ENCODE measurements around the gene ACR. TPM values are rescaled to one million over a fixed set of nuclear protein-coding genes. Genes with fewer than 3 reads are reported as not detected.

ACR gene
- total and polyA plus RNA-seq, 2 of the 4 experiments (the other 2 are of a cell fraction): not detected

- POLR2A ChIA-PET (ENCODE audit: unreplicated experiment): no interaction called here
- H3K9ac ChIP-seq (ENCODE audit: low read depth, low read length): no peak overlapping the region
Measured at GRCh38 chr22:50738649-50739227, 734 bp downstream of the ACR start.

More at GRCh38 chr22:50738649-50739227, 734 bp downstream of the ACR start:
- Histone ChIP-seq H3K36me3 (ENCODE audit: control insufficient read depth, insufficient read depth, low read length) (no peaks in the 10 kb centered on the region), H3K4me2 (ENCODE audit: low read depth, low read length) (no peak overlapping the region), H3K4me3 (ENCODE audit: insufficient read depth, low read depth, low read length) (no peak overlapping the region), H2AK9ac (replicated peaks; ENCODE audit: low read depth, low read length, poor library complexity) (no peak overlapping the region), H3K79me1 (ENCODE audit: low read depth in 1 of 2, low read length in 2 of 2) (no peaks in the 10 kb centered on the region), H3K4ac (ENCODE audit: low read depth, low read length) (no peak overlapping the region), H4K91ac (ENCODE audit: insufficient read depth, low read depth, low read length) (no peak overlapping the region), H3K14ac (replicated peaks; ENCODE audit: low read depth, low read length) (no peak overlapping the region), H3K9me1 (ENCODE audit: insufficient read depth, low read length) (no peaks in the 10 kb centered on the region), H3K4me1 (ENCODE audit: control insufficient read depth, insufficient read depth, low read length) (peaks cover 2% of the 10 kb centered on the region; the same call in 1 of the 2 replicates), H2BK20ac (ENCODE audit: low read depth, low read length) (no peak overlapping the region), H2AK5ac (ENCODE audit: low read depth, low read length) (no peak overlapping the region), H2BK15ac (ENCODE audit: low read depth, low read length) (no peak overlapping the region), H4K20me1 (ENCODE audit: insufficient read depth, low read length) (no peaks in the 10 kb centered on the region), H2BK5ac (ENCODE audit: low read depth, low read length, poor library complexity, severe bottlenecking) (no peak overlapping the region), H3K18ac (ENCODE audit: low read depth, low read length) (no peak overlapping the region), H2BK120ac (ENCODE audit: low read depth, low read length) (no peak overlapping the region), H3K27ac (ENCODE audit: insufficient read depth, low read length) (no peak overlapping the region), H2AFZ (replicated peaks; ENCODE audit: low read length, poor library complexity) (no peak overlapping the region), H3K23ac (ENCODE audit: low read depth, low read length) (no peak overlapping the region), H4K5ac (ENCODE audit: low read depth, low read length) (no peak overlapping the region), H3K56ac (ENCODE audit: extremely low read depth, insufficient read depth, low read length) (no peak overlapping the region), H3K9me3 (ENCODE audit: control insufficient read depth, insufficient read depth, low read length) (no peaks in the 10 kb centered on the region), H4K8ac (ENCODE audit: low read depth in 2 of 2, low read length in 2 of 2) (no peak overlapping the region), H3K27me3 (ENCODE audit: control insufficient read depth, insufficient read depth, low read length) (peaks cover 32% of the 10 kb centered on the region)
- CTCF ChIA-PET: no interaction called here
- DNase-seq: no peak
- BruUV-seq (replicated peaks): no TSS peak
- dilution Hi-C loops (cut with HindIII; ENCODE audit: low sequenced_read_pairs, unreplicated experiment): no loop called here
- intact Hi-C loops (cut with micrococcal nuclease): no loop called here
- 55% methylated on average over 3 of the region's 10 CpGs; no CpG with 5 or more reads in 1 of the 2 experiments for WGBS, 2 experiments (ENCODE audit: extremely low coverage in 2 of 2, insufficient read length in 1 of 2)
- TF ChIP-seq, protein P1, sequence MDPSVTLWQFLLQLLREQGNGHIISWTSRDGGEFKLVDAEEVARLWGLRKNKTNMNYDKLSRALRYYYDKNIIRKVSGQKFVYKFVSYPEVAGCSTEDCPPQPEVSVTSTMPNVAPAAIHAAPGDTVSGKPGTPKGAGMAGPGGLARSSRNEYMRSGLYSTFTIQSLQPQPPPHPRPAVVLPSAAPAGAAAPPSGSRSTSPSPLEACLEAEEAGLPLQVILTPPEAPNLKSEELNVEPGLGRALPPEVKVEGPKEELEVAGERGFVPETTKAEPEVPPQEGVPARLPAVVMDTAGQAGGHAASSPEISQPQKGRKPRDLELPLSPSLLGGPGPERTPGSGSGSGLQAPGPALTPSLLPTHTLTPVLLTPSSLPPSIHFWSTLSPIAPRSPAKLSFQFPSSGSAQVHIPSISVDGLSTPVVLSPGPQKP (IDR thresholded peaks at IDR 0.05; ENCODE audit: borderline replicate concordance, low read depth, low read length): no peak
- TF ChIP-seq, protein P2, sequence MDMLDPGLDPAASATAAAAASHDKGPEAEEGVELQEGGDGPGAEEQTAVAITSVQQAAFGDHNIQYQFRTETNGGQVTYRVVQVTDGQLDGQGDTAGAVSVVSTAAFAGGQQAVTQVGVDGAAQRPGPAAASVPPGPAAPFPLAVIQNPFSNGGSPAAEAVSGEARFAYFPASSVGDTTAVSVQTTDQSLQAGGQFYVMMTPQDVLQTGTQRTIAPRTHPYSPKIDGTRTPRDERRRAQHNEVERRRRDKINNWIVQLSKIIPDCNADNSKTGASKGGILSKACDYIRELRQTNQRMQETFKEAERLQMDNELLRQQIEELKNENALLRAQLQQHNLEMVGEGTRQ (IDR thresholded peaks at IDR 0.05; ENCODE audit: low read depth, low read length): no peak
- in situ Hi-C loops (cut with MboI; ENCODE audit: low sequenced_read_pairs): no loop called here
- ATAC-seq (ENCODE audit: low read depth): no peak

All from IMR-90 (cell line).